Measurements from ENCODE around the gene RYR1.
"Not testable (repeated sequence)": the region's sequence is repeated elsewhere in the genome, so short reads cannot be mapped to it uniquely, and the experiment has no call there.

GRCh38 chr19:38411898-38412297 is 21.6 kb upstream of the RYR1 start:
- TF ChIP-seq RAD21 (IDR thresholded peaks at IDR 0.05; ENCODE audit: insufficient read depth, low read depth, low read length); REST (IDR thresholded peaks at IDR 0.05; ENCODE audit: low read depth, low read length); ESRRA (IDR thresholded peaks at IDR 0.05; ENCODE audit: low read length): not testable (repeated sequence)
- TF ChIP-seq, protein P1, sequence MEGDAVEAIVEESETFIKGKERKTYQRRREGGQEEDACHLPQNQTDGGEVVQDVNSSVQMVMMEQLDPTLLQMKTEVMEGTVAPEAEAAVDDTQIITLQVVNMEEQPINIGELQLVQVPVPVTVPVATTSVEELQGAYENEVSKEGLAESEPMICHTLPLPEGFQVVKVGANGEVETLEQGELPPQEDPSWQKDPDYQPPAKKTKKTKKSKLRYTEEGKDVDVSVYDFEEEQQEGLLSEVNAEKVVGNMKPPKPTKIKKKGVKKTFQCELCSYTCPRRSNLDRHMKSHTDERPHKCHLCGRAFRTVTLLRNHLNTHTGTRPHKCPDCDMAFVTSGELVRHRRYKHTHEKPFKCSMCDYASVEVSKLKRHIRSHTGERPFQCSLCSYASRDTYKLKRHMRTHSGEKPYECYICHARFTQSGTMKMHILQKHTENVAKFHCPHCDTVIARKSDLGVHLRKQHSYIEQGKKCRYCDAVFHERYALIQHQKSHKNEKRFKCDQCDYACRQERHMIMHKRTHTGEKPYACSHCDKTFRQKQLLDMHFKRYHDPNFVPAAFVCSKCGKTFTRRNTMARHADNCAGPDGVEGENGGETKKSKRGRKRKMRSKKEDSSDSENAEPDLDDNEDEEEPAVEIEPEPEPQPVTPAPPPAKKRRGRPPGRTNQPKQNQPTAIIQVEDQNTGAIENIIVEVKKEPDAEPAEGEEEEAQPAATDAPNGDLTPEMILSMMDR (IDR thresholded peaks at IDR 0.05 in 2 of 3, conservative IDR thresholded peaks at IDR 0.05 in 1 of 3; ENCODE audit: control insufficient read depth in 2 of 3, extremely low read depth in 1 of 3, insufficient read depth in 1 of 3, low read depth in 3 of 3, low read length in 3 of 3): not testable (repeated sequence)
